DND-41 (cell line): ENCODE measurements around the gene ILF3.

ENCODE experiments used
- CTCF ChIP-seq: IDR thresholded peaks from 2 replicates; pipeline ENCODE4 v1.5.1; 2012; ENCODE audit warnings: borderline replicate concordance, low read length, moderate library complexity, mild to moderate bottlenecking; ENCODE audit not compliant: poor library complexity, severe bottlenecking; ENCODE audit errors: extremely low read depth
- EZH2 ChIP-seq: IDR thresholded peaks from 3 replicates; pipeline ENCODE4 v1.6.1; 2012; ENCODE audit warnings: borderline replicate concordance, low read depth, mild to moderate bottlenecking, moderate library complexity, low read length, inconsistent platforms; ENCODE audit not compliant: severe bottlenecking

- no peak for TF ChIP-seq CTCF
- TF ChIP-seq EZH2: no peak
Observed at GRCh38 chr19:10736916-10737551, 82.9 kb downstream of the ILF3 start.
